ENCODE data around the gene ODF2. TPM values are rescaled to one million over a fixed set of nuclear protein-coding genes. Genes with fewer than 3 reads are reported as not detected.
A peak's percentile ranks its signal among the peaks of the same experiment; 100 is the strongest.
"Not testable (repeated sequence)": the region's sequence is repeated elsewhere in the genome, so short reads cannot be mapped to it uniquely, and the experiment has no call there.

ODF2 gene
- total RNA-seq, 4 donors from 2014 or later = 14.4 to 37.3 (median 25.9) TPM

- no peak overlapping the region for H3K27ac ChIP-seq
- no peaks in the 10 kb centered on the region for H3K4me1 ChIP-seq
- H3K9me3 ChIP-seq = no peaks in the 10 kb centered on the region
- no peak overlapping the region for H3K4me3 ChIP-seq
- no peak for TF ChIP-seq POLR2A (IDR thresholded peaks at IDR 0.05)
- no peak for TF ChIP-seq CTCF (IDR thresholded peaks at IDR 0.05)
- no peak for DNase-seq
- intact Hi-C loops (cut with DNase I; ENCODE audit: low total_unique reads) = no loop called here
- H3K36me3 ChIP-seq = no peaks in the 10 kb centered on the region
- no peaks in the 10 kb centered on the region for H3K27me3 ChIP-seq
Observed at GRCh38 chr9:128435611-128436010, 20.2 kb upstream of the ODF2 start.

GRCh38 chr9:128438343-128439109 lies 17.3 kb upstream of the ODF2 start:
- peak; percentile 84 to 89 (median 87) for TF ChIP-seq CTCF (IDR thresholded peaks at IDR 0.05)
- TF ChIP-seq POLR2A (IDR thresholded peaks at IDR 0.05) = no peak
- no peaks in the 10 kb centered on the region for H3K27me3 ChIP-seq
- H3K4me1 ChIP-seq = no peaks in the 10 kb centered on the region
- no peaks in the 10 kb centered on the region for H3K36me3 ChIP-seq
- DNase-seq = peak; percentile 83 to 84
- H3K9me3 ChIP-seq = no peaks in the 10 kb centered on the region
- intact Hi-C loops (cut with DNase I; ENCODE audit: low total_unique reads) = no loop called here
- H3K27ac ChIP-seq = no peak overlapping the region
- H3K4me3 ChIP-seq = no peak overlapping the region

- no peak for DNase-seq
- Histone ChIP-seq H3K27me3 (no peaks in the 10 kb centered on the region), H3K27ac (no peak overlapping the region), H3K4me1 (no peaks in the 10 kb centered on the region), H3K36me3 (no peaks in the 10 kb centered on the region), H3K9me3 (no peaks in the 10 kb centered on the region), H3K4me3 (no peak overlapping the region)
- TF ChIP-seq CTCF (IDR thresholded peaks at IDR 0.05) = no peak
- no peak for TF ChIP-seq POLR2A (IDR thresholded peaks at IDR 0.05)
- intact Hi-C loops (cut with DNase I; ENCODE audit: low total_unique reads) = no loop called here
Observed at GRCh38 chr9:128439273-128439672, 16.5 kb upstream of the ODF2 start.

GRCh38 chr9:128442150-128442549 lies 13.7 kb upstream of the ODF2 start:
- intact Hi-C loops (cut with DNase I; ENCODE audit: low total_unique reads) = no loop called here
- no peak overlapping the region for H3K4me3 ChIP-seq
- H3K4me1 ChIP-seq = no peaks in the 10 kb centered on the region
- no peaks in the 10 kb centered on the region for H3K27me3 ChIP-seq
- no peak for DNase-seq
- TF ChIP-seq POLR2A (IDR thresholded peaks at IDR 0.05) (no peak), CTCF (IDR thresholded peaks at IDR 0.05) (no peak)
- no peaks in the 10 kb centered on the region for H3K9me3 ChIP-seq
- H3K36me3 ChIP-seq = no peaks in the 10 kb centered on the region
- no peak overlapping the region for H3K27ac ChIP-seq

- H3K27ac ChIP-seq; DNase-seq; H3K36me3 ChIP-seq; H3K4me3 ChIP-seq; intact Hi-C loops (cut with DNase I; ENCODE audit: low total_unique reads); H3K9me3 ChIP-seq; H3K4me1 ChIP-seq; H3K27me3 ChIP-seq: not testable (repeated sequence)
Observed at GRCh38 chr9:128446505-128446904, 9.3 kb upstream of the ODF2 start.
